GM23338 (cell line): ENCODE results near the gene PPP1R27. TPM values are rescaled to one million over a fixed set of nuclear protein-coding genes. Genes with fewer than 3 reads are reported as not detected.

Source experiments
- ATAC-seq: fragments of 200-7000 bp; cut with Tn5 transposase; 3 replicates; pipeline ENCODE4 v1.9.1; 2020
- DNase-seq: peaks from one replicate; pipeline ENCODE4 v3.0.0-alpha.2; 2015; ENCODE audit warnings: low spot score
- H2AFZ ChIP-seq: fragments of 200-600 bp; sonication (generic); 2 replicates; pipeline ENCODE4 v1.8.0; 2016; ENCODE audit warnings: antibody characterized with exemption, mild to moderate bottlenecking, moderate library complexity
- H3F3A ChIP-seq: fragments of 200-600 bp; sonication (generic); replicated peaks from 2 replicates; pipeline ENCODE4 v1.8.0; 2017; ENCODE audit warnings: antibody characterized with exemption, mixed run types, low read depth
- H3K27ac ChIP-seq: fragments of 200-600 bp; sonication (generic); 2 replicates; pipeline ENCODE4 v1.6.1; 2016; ENCODE audit warnings: low read depth
- H3K27me3 ChIP-seq: fragments of 200-600 bp; sonication (generic); 2 replicates; pipeline ENCODE4 v1.8.0; 2016; ENCODE audit warnings: mild to moderate bottlenecking, mixed run types, moderate library complexity; ENCODE audit not compliant: insufficient read depth
- H3K36me3 ChIP-seq: fragments of 200-600 bp; sonication (generic); 2 replicates; pipeline ENCODE4 v1.8.0; 2016; ENCODE audit warnings: mild to moderate bottlenecking; ENCODE audit not compliant: insufficient read depth
- H3K4me1 ChIP-seq: fragments of 200-600 bp; sonication (generic); 2 replicates; pipeline ENCODE4 v1.8.0; 2016; ENCODE audit warnings: mild to moderate bottlenecking, moderate library complexity; ENCODE audit not compliant: insufficient read depth
- H3K4me2 ChIP-seq: fragments of 200-600 bp; sonication (generic); 2 replicates; pipeline ENCODE4 v1.7.1; 2017; ENCODE audit warnings: mixed run types
- H3K4me3 ChIP-seq: fragments of 200-600 bp; sonication (generic); 2 replicates; pipeline ENCODE4 v1.6.1; 2016; ENCODE audit warnings: mixed run types
- H3K79me2 ChIP-seq: fragments of 200-600 bp; sonication (generic); replicated peaks from 2 replicates; pipeline ENCODE4 v1.8.0; 2017; ENCODE audit warnings: mild to moderate bottlenecking; ENCODE audit not compliant: insufficient read depth
- H3K9me2 ChIP-seq: fragments of 200-600 bp; sonication (generic); 2 replicates; pipeline ENCODE4 v1.8.0; 2017; ENCODE audit not compliant: insufficient read depth
- H4K20me1 ChIP-seq: fragments of 200-600 bp; sonication (generic); replicated peaks from 2 replicates; pipeline ENCODE4 v1.8.0; 2017; ENCODE audit warnings: mild to moderate bottlenecking; ENCODE audit not compliant: insufficient read depth
- H3K27ac Mint-ChIP-seq: 2 replicates; pipeline ENCODE4 v1.8.0; 2020; ENCODE audit warnings: inconsistent platforms, mild to moderate bottlenecking, moderate library complexity, mixed read lengths
- H3K27me3 Mint-ChIP-seq: 3 replicates; pipeline ENCODE4 v1.8.0; 2022; ENCODE audit warnings: low read depth, mild to moderate bottlenecking, moderate library complexity, mixed read lengths, inconsistent platforms; ENCODE audit not compliant: insufficient read depth, poor library complexity
- H3K36me3 Mint-ChIP-seq: 3 replicates; pipeline ENCODE4 v1.8.0; 2021; ENCODE audit warnings: low read depth, mild to moderate bottlenecking, inconsistent platforms, moderate library complexity, mixed read lengths
- H3K4me1 Mint-ChIP-seq: 3 replicates; pipeline ENCODE4 v1.8.0; 2020; ENCODE audit warnings: mild to moderate bottlenecking, inconsistent platforms, mixed read lengths
- H3K4me3 Mint-ChIP-seq: 3 replicates; pipeline ENCODE4 v1.8.0; 2021; ENCODE audit warnings: moderate library complexity, mild to moderate bottlenecking, inconsistent platforms, mixed read lengths
- H3K9me3 Mint-ChIP-seq: 3 replicates; pipeline ENCODE4 v1.8.0; 2020; ENCODE audit warnings: moderate library complexity, mild to moderate bottlenecking, inconsistent platforms, mixed read lengths
- CREB1 ChIP-seq: fragments of 250-450 bp; sonication (Bioruptor Pico); IDR thresholded peaks from 2 replicates; pipeline ENCODE4 v1.5.0; 2020; ENCODE audit warnings: low read depth, mild to moderate bottlenecking, moderate library complexity
- CTCF ChIP-seq, 2 experiments: fragments of 200-600 bp in 1 of 2; sonication (generic) in 1 of 2; conservative IDR thresholded peaks; 2 replicates each; pipeline versions ENCODE4 v1.5.1 to v1.6.1; 2016 to 2017; ENCODE audit warnings: antibody characterized with exemption in 2 of 2, low read depth in 2 of 2, mild to moderate bottlenecking in 2 of 2, moderate library complexity in 1 of 2
- ETS1 ChIP-seq: IDR thresholded peaks from 2 replicates; pipeline ENCODE4 v1.6.1; 2016; ENCODE audit warnings: antibody characterized with exemption
- EZH2 ChIP-seq: fragments of 200-600 bp; sonication (generic); IDR thresholded peaks from one replicate; pipeline ENCODE4 v1.8.0; 2017; ENCODE audit warnings: antibody characterized with exemption, mild to moderate bottlenecking, low read depth; ENCODE audit not compliant: unreplicated experiment
- EZH2phosphoT487 ChIP-seq: fragments of 200-600 bp; sonication (generic); IDR thresholded peaks from one replicate; pipeline ENCODE4 v1.8.1; 2018; ENCODE audit warnings: antibody characterized with exemption; ENCODE audit not compliant: unreplicated experiment
- JUNB ChIP-seq: IDR thresholded peaks from one replicate; pipeline ENCODE4 v1.6.1; 2016; ENCODE audit warnings: antibody characterized with exemption; ENCODE audit not compliant: unreplicated experiment
- NANOG ChIP-seq: IDR thresholded peaks from 2 replicates; pipeline ENCODE4 v1.6.1; 2016; ENCODE audit warnings: antibody characterized with exemption, borderline replicate concordance
- POLR2AphosphoS5 ChIP-seq: IDR thresholded peaks from 2 replicates; pipeline ENCODE4 v1.6.1; 2016; ENCODE audit warnings: antibody characterized with exemption, low read depth
- REST ChIP-seq: IDR thresholded peaks from one replicate; pipeline ENCODE4 v1.6.1; 2018; ENCODE audit warnings: antibody characterized with exemption; ENCODE audit not compliant: unreplicated experiment
- STAT1 ChIP-seq: IDR thresholded peaks from one replicate; pipeline ENCODE4 v1.6.1; 2016; ENCODE audit warnings: antibody characterized with exemption; ENCODE audit not compliant: unreplicated experiment
- ZNF114 ChIP-seq: fragments of 250-450 bp; sonication (Bioruptor Pico); IDR thresholded peaks from 2 replicates; pipeline ENCODE4 v1.5.0; 2020; ENCODE audit warnings: mild to moderate bottlenecking, moderate library complexity
- ZNF331 ChIP-seq: fragments of 250-450 bp; sonication (Bioruptor Pico); IDR thresholded peaks from 2 replicates; pipeline ENCODE4 v1.5.0; 2020; ENCODE audit warnings: low read depth, mild to moderate bottlenecking, moderate library complexity
- ZNF462 ChIP-seq: fragments of 250-450 bp; sonication (Bioruptor Pico); IDR thresholded peaks from 2 replicates; pipeline ENCODE4 v1.5.0; 2020; ENCODE audit warnings: mild to moderate bottlenecking, moderate library complexity
- polyA plus RNA-seq: library from polyadenylated mRNA; unstranded; fragments of >200 nt; fragmentation: Nextera tagmentation; extraction: Ambion mirVana; gene quantifications from 2 replicates; pipeline ENCODE4 v1.2.1, GENCODE V29; 2016
- total RNA-seq: library from RNA; depleted of rRNA; stranded (reverse); fragments of >200 nt; shearing (Covaris generic); gene quantifications from 2 replicates; pipeline ENCODE4 v1.2.3, GENCODE V29; 2014

The PPP1R27 gene
- total and polyA plus RNA-seq, 2 experiments from 2014 or later = 0.65 TPM; not detected in 1

GRCh38 chr17:81865733-81866439 is 31.0 kb upstream of the PPP1R27 start:
- Histone ChIP-seq H4K20me1 (peaks cover 30% of the 10 kb centered on the region), H3K4me2 (no peak overlapping the region), H2AFZ (no peak overlapping the region), H3K27me3 (no peaks in the 10 kb centered on the region), H3K27ac (no peak overlapping the region), H3F3A (peaks cover 65% of the 10 kb centered on the region), H3K36me3 (0 out of 2 replicates have a peak, but pooled peaks cover 6% of the 10 kb centered on the region), H3K4me3 (no peak overlapping the region), H3K4me1 (peaks cover 15% of the 10 kb centered on the region), H3K9me2 (no peaks in the 10 kb centered on the region), H3K79me2 (peaks cover 38% of the 10 kb centered on the region)
- TF ChIP-seq ZNF462 = no peak
- TF ChIP-seq CREB1 (CRISPR knock-in tag) = no peak
- no peak for TF ChIP-seq NANOG
- TF ChIP-seq ETS1 = no peak
- no peak for TF ChIP-seq STAT1
- no peak for TF ChIP-seq ZNF114 (CRISPR knock-in tag)
- TF ChIP-seq JUNB = no peak
- TF ChIP-seq ZNF331 (CRISPR knock-in tag) = no peak
- no peak for TF ChIP-seq EZH2phosphoT487
- no peak for TF ChIP-seq REST
- TF ChIP-seq CTCF (conservative IDR thresholded peaks at IDR 0.05; ENCODE audit: low read depth in 2 of 2) = no peak
- TF ChIP-seq EZH2 = no peak
- TF ChIP-seq POLR2AphosphoS5 = no peak
- H3K27me3 Mint-ChIP-seq = peaks cover 44% of the 10 kb centered on the region
- ATAC-seq (no peak), DNase-seq (no peak)
- H3K9me3 Mint-ChIP-seq = no peaks in the 10 kb centered on the region; the same call in 2 of the 3 replicates
- H3K36me3 Mint-ChIP-seq = peaks cover 35% of the 10 kb centered on the region
- H3K4me1 Mint-ChIP-seq = peaks cover 31% of the 10 kb centered on the region
- no peak overlapping the region for H3K4me3 Mint-ChIP-seq
- no peak overlapping the region for H3K27ac Mint-ChIP-seq
